SH-SY5Y (cell line): Measurements from ENCODE around the gene OTOA.

ENCODE experiments used
- GATA2 ChIP-seq: IDR thresholded peaks from 2 replicates; pipeline ENCODE4 v1.6.1; 2011; ENCODE audit warnings: mild to moderate bottlenecking, low read depth, low read length
- GATA3 ChIP-seq: IDR thresholded peaks from 2 replicates; pipeline ENCODE4 v1.6.1; 2011; ENCODE audit warnings: low read depth, mild to moderate bottlenecking, low read length, moderate library complexity

GRCh38 chr16:21646721-21647561 lies 16.8 kb upstream of the OTOA start:
- TF ChIP-seq GATA2 = no peak
- TF ChIP-seq GATA3 = no peak
